Activated naive CD8-positive, alpha-beta T cell treated with anti-CD3 and anti-CD28 coated beads for 36 hours (primary cell): ENCODE measurements around the gene MACO1. TPM values are rescaled to one million over a fixed set of nuclear protein-coding genes. Genes with fewer than 3 reads are reported as not detected.
A peak's percentile ranks its signal among the peaks of the same experiment; 100 is the strongest.
"Not testable (repeated sequence)": the region's sequence is repeated elsewhere in the genome, so short reads cannot be mapped to it uniquely, and the experiment has no call there.

Source experiments
- DNase-seq: peaks from one replicate; pipeline ENCODE4 v3.0.0; 2021
- H3K27ac Mint-ChIP-seq: one replicate; pipeline ENCODE4 v1.8.0; 2022; ENCODE audit warnings: mild to moderate bottlenecking, moderate library complexity, mixed read lengths
- H3K27me3 Mint-ChIP-seq: one replicate; pipeline ENCODE4 v1.8.0; 2022; ENCODE audit warnings: mild to moderate bottlenecking, mixed read lengths
- H3K36me3 Mint-ChIP-seq: one replicate; pipeline ENCODE4 v1.8.0; 2021; ENCODE audit warnings: mild to moderate bottlenecking, mixed read lengths
- H3K4me1 Mint-ChIP-seq: one replicate; pipeline ENCODE4 v1.8.0; 2021; ENCODE audit warnings: mixed read lengths
- H3K4me3 Mint-ChIP-seq: one replicate; pipeline ENCODE4 v1.8.0; 2022; ENCODE audit warnings: mild to moderate bottlenecking, moderate library complexity, mixed read lengths
- H3K9me3 Mint-ChIP-seq: one replicate; pipeline ENCODE4 v1.8.0; 2022; ENCODE audit warnings: mixed read lengths
- total RNA-seq, 2 experiments: library from RNA; stranded (reverse); gene quantifications; one replicate each; pipeline ENCODE4 v1.2.3, GENCODE V29; 2021

The MACO1 gene
- total RNA-seq, 2 experiments from 2014 or later: 19.8 to 20.9 TPM

DNA sequence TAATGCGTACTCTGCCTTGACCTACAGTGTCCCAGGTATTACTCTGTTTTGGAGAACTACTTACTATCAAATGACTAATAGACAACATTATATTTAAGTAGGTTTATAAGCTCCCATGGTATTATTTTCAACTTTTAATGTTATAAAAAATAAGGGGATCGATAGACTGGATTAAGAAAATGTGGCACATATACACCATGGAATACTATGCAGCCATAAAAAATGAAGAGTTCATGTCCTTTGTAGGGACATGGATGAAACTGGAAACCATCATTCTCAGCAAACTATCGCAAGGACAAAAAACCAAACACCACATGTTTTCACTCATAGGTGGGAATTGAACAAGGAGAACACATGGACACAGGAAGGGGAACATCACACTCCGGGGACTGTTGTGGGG, 30.1 kb downstream of the MACO1 start:
- not testable (repeated sequence) for H3K27me3 Mint-ChIP-seq, H3K4me1 Mint-ChIP-seq, DNase-seq, H3K27ac Mint-ChIP-seq, H3K4me3 Mint-ChIP-seq, H3K9me3 Mint-ChIP-seq
- H3K36me3 Mint-ChIP-seq: peaks cover 33% of the 10 kb centered on the region

DNA sequence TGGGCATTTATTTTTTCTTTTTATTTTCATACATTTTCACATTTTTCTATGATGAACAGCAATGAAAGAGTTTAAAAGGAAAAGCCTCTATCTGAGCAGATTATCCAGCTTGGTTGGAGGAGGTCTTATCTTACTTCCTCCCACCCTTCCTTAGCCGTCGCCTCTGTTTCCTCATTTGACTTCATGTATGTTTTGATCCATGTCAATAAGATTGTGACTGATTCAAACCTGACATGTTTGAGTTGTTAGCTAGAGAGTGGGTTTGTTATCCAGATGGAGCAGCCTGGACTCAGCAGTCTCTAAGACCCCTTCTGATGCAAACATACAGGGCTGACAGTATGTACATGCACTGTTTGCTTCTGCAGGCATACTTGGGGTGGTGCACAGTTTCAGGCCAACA, 31.2 kb downstream of the MACO1 start:
- Mint-ChIP-seq H3K4me1 (peaks cover 7% of the 10 kb centered on the region), H3K27ac (no peak overlapping the region), H3K4me3 (no peak overlapping the region), H3K9me3 (no peaks in the 10 kb centered on the region), H3K27me3 (no peaks in the 10 kb centered on the region), H3K36me3 (peaks cover 31% of the 10 kb centered on the region)
- DNase-seq: no peak

DNA sequence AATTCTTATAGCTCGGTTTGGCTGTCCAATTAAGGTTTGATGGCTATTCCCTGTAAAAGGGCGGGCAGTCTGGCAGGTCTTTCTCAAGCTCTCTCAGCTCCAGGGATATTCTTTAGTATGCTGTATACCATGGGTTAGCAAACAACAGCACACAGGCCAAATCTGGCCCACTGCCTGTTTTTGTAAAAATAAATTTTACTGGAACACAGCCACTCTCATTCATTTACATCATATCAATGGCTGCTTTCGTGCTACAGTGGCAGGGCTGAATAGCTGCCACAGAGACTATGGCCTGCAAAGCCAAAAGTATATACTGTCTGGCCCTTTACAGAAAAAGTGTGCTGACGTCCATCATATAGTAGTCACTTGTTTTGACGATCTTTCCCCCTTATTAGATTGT, 32.0 kb downstream of the MACO1 start:
- Mint-ChIP-seq H3K9me3 (no peaks in the 10 kb centered on the region), H3K27me3 (no peaks in the 10 kb centered on the region), H3K4me3 (no peak overlapping the region), H3K36me3 (peaks cover 30% of the 10 kb centered on the region), H3K27ac (no peak overlapping the region), H3K4me1 (peaks cover 16% of the 10 kb centered on the region)
- DNase-seq: no peak

DNA sequence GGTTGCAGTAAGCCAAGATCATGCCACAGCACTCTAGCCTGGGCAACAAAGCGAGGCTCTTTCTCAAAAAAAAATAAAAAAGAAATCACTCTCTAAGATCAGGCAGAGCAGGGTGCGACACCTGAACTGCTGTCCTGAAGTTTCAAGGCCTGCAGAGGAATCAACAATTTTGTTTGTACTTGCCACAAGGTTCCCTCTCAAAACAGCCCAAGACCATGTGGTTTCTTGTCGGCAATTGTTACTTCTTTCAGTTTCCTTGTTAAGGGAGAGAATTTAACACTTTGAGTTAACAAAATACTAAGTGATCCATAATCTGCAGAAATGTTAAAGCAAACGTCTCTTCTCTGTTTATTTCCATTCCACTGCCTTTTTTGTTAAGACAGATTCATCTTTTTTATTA, 36.5 kb downstream of the MACO1 start:
- Mint-ChIP-seq H3K9me3 (no peaks in the 10 kb centered on the region), H3K4me3 (no peak overlapping the region)
- DNase-seq: no peak

DNA sequence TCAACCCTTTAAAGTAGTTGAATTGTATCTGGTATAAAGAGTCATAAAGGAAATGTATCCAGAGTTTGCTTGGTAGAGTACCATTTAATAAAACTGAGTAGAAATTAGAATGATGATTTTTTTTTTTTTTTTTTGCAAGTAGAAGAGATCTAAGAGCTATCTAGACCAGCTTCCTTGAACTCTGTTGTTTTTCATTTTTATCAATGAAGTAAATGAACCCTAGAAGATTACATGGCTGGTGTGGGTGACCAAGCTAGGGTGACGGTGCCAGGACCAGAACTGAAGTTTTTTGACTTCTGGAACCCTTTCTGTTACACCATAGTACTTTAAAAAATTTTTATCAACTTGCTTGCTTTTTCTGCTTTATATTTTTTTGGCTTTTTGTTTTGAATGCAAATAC, 36.9 kb downstream of the MACO1 start:
- no peak overlapping the region for H3K27ac Mint-ChIP-seq
- no peak for DNase-seq
- no peak overlapping the region for H3K4me3 Mint-ChIP-seq
- H3K27me3 Mint-ChIP-seq: no peaks in the 10 kb centered on the region
- peaks cover 46% of the 10 kb centered on the region for H3K4me1 Mint-ChIP-seq
- H3K9me3 Mint-ChIP-seq: no peaks in the 10 kb centered on the region
- peaks cover 28% of the 10 kb centered on the region for H3K36me3 Mint-ChIP-seq

More for the DNA sequence above, 36.5 kb downstream of the MACO1 start:
- Mint-ChIP-seq H3K27ac (peak overlapping the region; percentile 25), H3K27me3 (no peaks in the 10 kb centered on the region), H3K4me1 (peaks cover 42% of the 10 kb centered on the region), H3K36me3 (peaks cover 28% of the 10 kb centered on the region)

DNA sequence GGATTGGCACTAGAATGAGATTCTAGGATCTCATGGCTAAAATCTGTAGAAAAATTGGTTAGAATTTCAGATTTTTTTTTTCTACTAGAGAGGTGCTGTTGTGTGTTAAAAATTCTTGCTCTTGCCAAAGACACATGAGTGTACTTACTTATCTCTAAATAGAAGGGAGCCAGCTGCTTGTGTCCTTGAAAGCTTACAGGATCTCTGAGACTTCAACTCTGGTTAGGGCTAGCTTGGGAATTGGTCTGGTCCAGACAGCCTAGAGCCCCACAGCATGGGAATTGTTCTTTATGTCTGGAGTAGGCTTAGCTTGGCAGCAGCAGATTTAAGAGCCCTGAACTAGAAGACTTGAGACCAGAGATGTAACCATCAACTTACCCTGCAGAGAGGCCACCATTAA, 37.3 kb downstream of the MACO1 start:
- Mint-ChIP-seq H3K9me3 (no peaks in the 10 kb centered on the region), H3K27ac (peak overlapping the region; percentile 6), H3K36me3 (peaks cover 28% of the 10 kb centered on the region), H3K4me3 (no peak overlapping the region), H3K4me1 (peaks cover 46% of the 10 kb centered on the region), H3K27me3 (no peaks in the 10 kb centered on the region)
- no peak for DNase-seq

DNA sequence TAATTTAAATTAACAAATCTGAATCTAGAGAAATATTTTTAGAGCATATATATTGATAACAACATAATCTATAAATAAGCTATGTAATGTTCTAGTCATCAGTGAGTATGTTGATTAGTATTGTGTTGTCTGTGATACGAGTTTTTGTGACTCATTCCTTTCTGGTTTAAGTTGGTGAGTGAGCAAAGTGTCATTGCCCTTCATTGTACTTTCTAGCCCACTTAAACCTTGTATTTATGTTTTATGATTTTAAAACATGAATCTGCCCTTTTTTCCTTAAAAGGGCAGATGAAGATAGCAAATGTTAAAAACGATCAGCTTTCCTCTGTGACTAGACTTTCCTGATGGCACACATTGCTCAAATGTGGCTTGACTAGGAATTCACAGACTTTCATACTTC, 38.5 kb downstream of the MACO1 start:
- Mint-ChIP-seq H3K27ac (no peak overlapping the region), H3K36me3 (peaks cover 28% of the 10 kb centered on the region), H3K27me3 (no peaks in the 10 kb centered on the region), H3K4me1 (peaks cover 54% of the 10 kb centered on the region), H3K9me3 (no peaks in the 10 kb centered on the region), H3K4me3 (no peak overlapping the region)
- no peak for DNase-seq

DNA sequence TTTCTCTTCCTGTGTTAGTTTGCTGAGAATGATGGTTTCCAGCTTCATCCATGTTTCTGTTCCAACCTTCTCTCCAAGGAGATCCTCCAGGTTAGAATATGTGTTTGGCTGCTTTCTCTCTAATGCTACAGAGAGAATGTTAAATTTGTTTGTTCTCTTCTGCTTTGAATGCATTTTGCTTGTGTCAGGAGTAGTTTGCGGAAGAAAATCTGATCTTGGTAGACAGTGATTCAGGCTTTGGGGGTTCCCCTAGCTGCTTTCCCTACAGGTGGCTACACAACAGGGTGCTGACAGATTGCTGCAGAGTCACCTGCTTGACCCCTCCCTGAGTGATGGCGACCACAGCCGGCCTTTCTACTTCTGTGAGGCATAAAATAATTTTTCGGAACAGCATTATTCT, 41.8 kb downstream of the MACO1 start:
- Mint-ChIP-seq H3K9me3 (no peaks in the 10 kb centered on the region), H3K4me3 (no peak overlapping the region), H3K4me1 (peaks cover 74% of the 10 kb centered on the region), H3K36me3 (peaks cover 27% of the 10 kb centered on the region), H3K27ac (peak overlapping the region; percentile 40), H3K27me3 (no peaks in the 10 kb centered on the region)
- peak; percentile 14 for DNase-seq

DNA sequence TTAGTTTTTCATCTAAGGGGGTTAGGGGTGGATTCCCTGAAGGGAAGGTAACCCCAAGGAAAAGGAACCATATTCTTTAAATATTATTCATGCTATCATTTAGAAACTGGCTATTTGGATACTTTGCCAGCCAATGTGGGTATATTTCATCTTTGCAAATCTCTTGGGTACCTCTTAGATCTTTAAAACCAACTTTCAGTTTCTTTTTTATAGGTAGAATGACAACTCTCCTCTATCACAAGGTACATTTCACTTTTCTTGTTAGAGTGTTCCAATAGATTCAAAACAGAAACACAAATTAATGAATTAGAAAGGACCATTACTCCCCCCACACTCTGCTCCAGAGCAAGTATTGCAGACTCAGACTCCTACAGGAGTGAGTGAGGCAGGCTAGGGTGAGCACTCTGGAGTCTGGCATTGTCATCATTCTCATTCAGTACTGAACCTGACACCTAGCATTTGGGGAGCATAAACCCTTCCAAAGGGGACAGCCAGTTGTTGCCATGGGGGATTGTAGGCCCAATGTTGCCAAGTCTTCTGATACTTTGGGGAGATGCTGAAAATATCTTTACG, 43.0 kb downstream of the MACO1 start:
- Mint-ChIP-seq H3K4me1 (peaks cover 66% of the 10 kb centered on the region), H3K27ac (peak overlapping the region; percentile 87)
- DNase-seq: peak; percentile 14

DNA sequence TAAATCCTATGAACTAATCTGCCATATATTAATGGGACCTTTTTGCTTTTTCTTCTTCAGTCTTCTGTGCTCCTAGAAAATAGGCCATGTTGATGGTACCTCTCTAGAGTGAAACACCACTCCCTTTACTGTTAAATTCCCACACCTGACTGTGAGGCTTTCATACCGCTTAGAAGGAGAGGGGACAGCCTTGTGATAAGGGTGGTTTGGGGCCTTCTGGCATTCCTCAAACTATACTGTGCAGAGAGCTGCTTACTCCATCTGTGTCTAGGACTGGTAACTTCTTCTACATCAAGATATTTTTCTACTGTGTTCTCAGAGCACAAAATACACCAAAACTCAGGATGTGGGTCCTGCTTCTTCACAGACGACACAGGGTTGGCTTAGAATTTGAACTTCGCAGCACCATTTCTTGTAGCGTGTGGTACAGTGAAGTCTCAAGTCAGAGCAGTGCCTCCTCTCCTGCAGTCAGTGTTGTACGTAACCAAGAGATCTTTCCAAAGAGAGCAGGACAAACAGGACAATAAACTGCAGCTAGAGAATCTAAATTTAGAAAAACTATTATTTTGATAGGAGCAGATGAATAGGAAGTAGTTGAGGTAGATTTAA, 43.8 kb downstream of the MACO1 start:
- H3K27ac Mint-ChIP-seq: peak overlapping the region; percentile 87

More for the DNA sequence above, 43.0 kb downstream of the MACO1 start:
- Mint-ChIP-seq H3K27me3 (no peaks in the 10 kb centered on the region), H3K36me3 (peaks cover 17% of the 10 kb centered on the region), H3K9me3 (no peaks in the 10 kb centered on the region), H3K4me3 (peak overlapping the region; percentile 44)

DNA sequence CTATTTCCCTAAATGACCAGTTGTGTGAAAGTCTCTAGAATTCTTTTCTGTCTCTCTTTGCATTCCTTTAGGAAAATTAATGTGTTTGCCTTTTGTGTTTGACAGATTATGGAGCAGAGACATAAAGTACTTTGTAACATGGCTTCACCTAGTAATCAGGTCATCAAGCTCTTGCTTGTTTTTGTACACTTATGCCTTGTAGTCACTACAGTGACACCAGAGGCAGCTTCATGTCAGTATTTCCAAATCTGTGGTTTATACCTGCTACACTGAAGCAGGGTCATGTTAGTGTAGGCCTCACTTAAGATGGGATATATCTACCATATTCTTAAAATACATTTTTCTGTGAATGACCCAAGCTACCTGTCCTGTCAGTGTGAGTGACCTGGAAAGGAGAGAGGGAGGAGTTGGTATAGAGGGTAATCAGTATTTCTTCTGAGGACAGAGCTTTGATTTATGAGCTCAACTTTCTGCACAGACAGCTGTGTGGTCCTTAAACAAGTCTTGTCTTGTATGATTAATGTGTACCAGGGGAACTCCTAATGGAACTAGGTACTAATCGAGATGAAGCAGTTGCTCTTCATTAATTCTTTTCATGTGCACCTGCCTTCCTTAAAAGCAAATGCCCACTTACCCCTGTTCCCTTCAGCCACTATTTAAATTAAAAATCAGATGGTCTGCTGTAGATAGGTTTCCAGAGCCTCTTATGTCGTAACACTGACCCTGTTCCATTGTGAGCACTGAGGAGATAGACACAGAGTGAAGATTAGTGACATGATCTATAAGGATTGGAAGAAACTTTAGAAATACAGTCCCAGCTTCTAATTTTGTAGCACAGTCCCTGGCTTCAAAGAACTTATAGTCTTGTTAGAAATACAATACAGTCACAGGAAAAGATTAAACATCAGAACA, 45.7 kb downstream of the MACO1 start:
- Mint-ChIP-seq H3K9me3 (no peaks in the 10 kb centered on the region), H3K27ac (peak overlapping the region; percentile 41), H3K36me3 (peaks cover 10% of the 10 kb centered on the region), H3K4me3 (no peak overlapping the region), H3K4me1 (peaks cover 55% of the 10 kb centered on the region), H3K27me3 (no peaks in the 10 kb centered on the region)
- DNase-seq: no peak

More for the DNA sequence above, 43.8 kb downstream of the MACO1 start:
- Mint-ChIP-seq H3K4me3 (peak overlapping the region; percentile 44), H3K4me1 (peaks cover 66% of the 10 kb centered on the region), H3K9me3 (no peaks in the 10 kb centered on the region), H3K36me3 (peaks cover 17% of the 10 kb centered on the region), H3K27me3 (no peaks in the 10 kb centered on the region)
- DNase-seq: no peak

DNA sequence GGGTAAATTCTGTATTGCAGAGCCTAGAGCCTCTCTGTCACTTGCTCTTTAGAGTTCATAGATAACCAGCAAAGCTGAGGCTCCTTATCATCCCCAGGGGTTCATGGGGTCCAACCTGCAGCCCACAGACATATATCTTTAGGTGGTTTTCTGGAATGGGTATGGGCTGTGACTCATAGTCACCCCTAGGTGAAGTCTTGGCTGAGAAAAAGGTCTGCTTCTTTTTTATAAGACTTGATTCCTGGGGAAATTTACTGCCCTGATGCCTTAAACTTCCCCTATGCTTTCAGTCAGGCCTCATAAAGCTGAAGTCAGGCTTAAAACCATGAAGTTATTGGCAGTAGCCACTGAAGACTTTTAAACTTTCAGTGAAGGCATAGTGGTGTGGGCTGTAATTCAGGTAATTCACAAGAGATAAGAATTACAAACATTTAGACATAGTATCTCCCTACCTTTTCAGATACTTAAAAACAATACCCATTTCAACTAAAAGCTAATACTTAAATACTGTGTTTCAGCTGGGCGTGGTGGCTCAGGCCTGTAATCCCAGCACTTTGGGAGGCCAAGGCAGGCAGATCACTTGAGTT, 46.8 kb downstream of the MACO1 start:
- Mint-ChIP-seq H3K9me3 (no peaks in the 10 kb centered on the region), H3K27me3 (no peaks in the 10 kb centered on the region), H3K36me3 (peaks cover 10% of the 10 kb centered on the region), H3K27ac (no peak overlapping the region), H3K4me3 (no peak overlapping the region), H3K4me1 (peaks cover 51% of the 10 kb centered on the region)
- DNase-seq: no peak

DNA sequence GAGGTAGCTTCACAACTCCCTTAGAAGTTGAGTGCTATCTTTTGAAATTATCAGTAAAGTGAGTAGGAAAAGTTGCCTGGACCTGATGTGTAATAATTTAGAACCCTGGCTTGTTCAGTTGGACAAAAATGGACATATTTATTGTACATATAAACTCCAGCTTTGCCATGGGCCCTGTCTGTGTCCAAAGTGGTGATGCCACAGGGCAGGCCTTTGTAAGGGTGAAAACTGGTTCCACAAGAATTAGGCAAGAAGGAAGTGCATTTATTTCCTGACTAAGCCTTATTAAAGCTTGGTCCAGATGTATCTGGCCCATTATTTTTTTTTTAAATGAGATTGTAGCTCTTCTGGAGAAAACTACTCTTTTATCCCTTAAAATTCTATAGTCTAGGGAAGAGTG, 47.9 kb downstream of the MACO1 start:
- no peak overlapping the region for H3K4me3 Mint-ChIP-seq
- H3K36me3 Mint-ChIP-seq: peaks cover 10% of the 10 kb centered on the region

DNA sequence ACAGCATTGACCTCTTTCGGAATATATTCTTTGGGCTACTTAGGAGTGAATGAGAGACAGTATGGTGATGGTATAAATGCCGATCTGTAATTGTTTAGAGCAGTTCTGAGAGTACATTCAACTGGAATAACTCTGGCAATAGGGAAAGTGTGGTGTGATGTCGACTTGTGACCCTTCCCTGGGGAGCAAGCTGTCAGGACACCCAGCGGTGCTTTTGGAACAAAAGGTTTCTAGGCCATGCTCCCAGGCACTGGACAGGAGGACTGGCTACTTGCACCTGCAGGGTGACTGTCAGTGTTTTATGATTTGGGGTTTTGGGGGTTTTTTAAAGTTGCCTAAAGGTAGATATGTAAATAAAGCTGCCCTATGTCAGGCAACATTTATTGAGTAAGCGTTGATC, 50.9 kb downstream of the MACO1 start:
- H3K27me3 Mint-ChIP-seq: no peaks in the 10 kb centered on the region
- peaks cover 27% of the 10 kb centered on the region for H3K4me1 Mint-ChIP-seq
- peaks cover 3% of the 10 kb centered on the region for H3K36me3 Mint-ChIP-seq
- H3K27ac Mint-ChIP-seq: no peak overlapping the region
- no peaks in the 10 kb centered on the region for H3K9me3 Mint-ChIP-seq
- H3K4me3 Mint-ChIP-seq: no peak overlapping the region
- DNase-seq: no peak

More for the DNA sequence above, 47.9 kb downstream of the MACO1 start:
- Mint-ChIP-seq H3K27me3 (no peaks in the 10 kb centered on the region), H3K4me1 (peaks cover 44% of the 10 kb centered on the region), H3K27ac (no peak overlapping the region), H3K9me3 (no peaks in the 10 kb centered on the region)
- DNase-seq: no peak

DNA sequence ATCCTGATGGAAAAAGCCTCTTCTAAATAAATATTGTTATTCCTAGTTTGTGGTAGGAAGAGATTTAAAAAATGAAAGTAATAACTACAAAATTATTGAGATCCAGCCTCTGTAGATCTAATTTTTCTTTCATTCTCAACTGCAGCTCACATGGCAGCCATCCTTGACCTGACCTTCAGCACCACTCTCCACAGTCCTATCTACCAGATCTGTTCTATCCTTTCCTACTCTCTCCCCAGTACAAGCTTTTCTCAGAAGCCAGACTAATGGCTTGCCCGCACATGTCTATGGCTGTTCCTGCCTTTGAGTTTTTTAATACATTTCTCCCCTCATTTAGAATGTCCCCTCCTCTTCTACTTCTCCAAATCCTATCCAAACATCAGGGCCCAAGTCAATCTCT, 51.5 kb downstream of the MACO1 start:
- Mint-ChIP-seq H3K4me1 (peaks cover 23% of the 10 kb centered on the region), H3K36me3 (peaks cover 3% of the 10 kb centered on the region), H3K27ac (no peak overlapping the region)

More for the DNA sequence above, 51.5 kb downstream of the MACO1 start:
- Mint-ChIP-seq H3K4me3 (no peak overlapping the region), H3K9me3 (no peaks in the 10 kb centered on the region), H3K27me3 (no peaks in the 10 kb centered on the region)
- no peak for DNase-seq
